Liver (tissue), 9 donors: ENCODE results near the gene BOC. TPM values are rescaled to one million over a fixed set of nuclear protein-coding genes. Genes with fewer than 3 reads are reported as not detected.

Experiments
- DNase-seq: peaks from one replicate; pipeline ENCODE4 v3.0.0-alpha.2; 2017; ENCODE audit warnings: low spot score
- H3K27ac ChIP-seq, 2 donors: one replicate each; pipeline ENCODE4 v1.7.0; 2013; ENCODE audit warnings: inconsistent platforms in 2 of 2, low read length in 2 of 2, control low read depth in 1 of 2, low read depth in 1 of 2, mild to moderate bottlenecking in 1 of 2
- H3K27me3 ChIP-seq, 4 donors: one replicate each; pipeline versions ENCODE4 v1.6.1 to v1.7.0; 2013; ENCODE audit warnings: low read length in 3 of 4, inconsistent platforms in 1 of 4, mild to moderate bottlenecking in 1 of 4, moderate library complexity in 1 of 4; ENCODE audit not compliant: control insufficient read depth in 4 of 4, insufficient read depth in 4 of 4
- H3K36me3 ChIP-seq, 4 donors: one replicate each; pipeline versions ENCODE4 v1.6.1 to v1.7.0; 2013; ENCODE audit warnings: low read length in 3 of 4, mild to moderate bottlenecking in 3 of 4, low read depth in 1 of 4, moderate library complexity in 1 of 4; ENCODE audit not compliant: control insufficient read depth in 4 of 4, insufficient read depth in 3 of 4
- H3K4me1 ChIP-seq, 4 donors: one replicate each; pipeline versions ENCODE4 v1.6.1 to v1.7.0; 2013; ENCODE audit warnings: low read length in 3 of 4, mild to moderate bottlenecking in 3 of 4, moderate library complexity in 1 of 4; ENCODE audit not compliant: control insufficient read depth in 4 of 4, insufficient read depth in 4 of 4
- H3K4me3 ChIP-seq, 3 donors: one replicate each; pipeline versions ENCODE4 v1.6.1 to v1.7.0; 2013; ENCODE audit warnings: low read length in 3 of 3, control low read depth in 1 of 3, low read depth in 1 of 3, mild to moderate bottlenecking in 1 of 3
- H3K9ac ChIP-seq, 2 donors: one replicate each; pipeline ENCODE4 v1.7.0; 2013; ENCODE audit warnings: low read length in 2 of 2, mild to moderate bottlenecking in 2 of 2, moderate library complexity in 2 of 2, control low read depth in 1 of 2, low read depth in 1 of 2
- H3K9me3 ChIP-seq, 4 donors: one replicate each; pipeline versions ENCODE4 v1.6.1 to v1.7.0; 2013; ENCODE audit warnings: low read length in 3 of 4; ENCODE audit not compliant: control insufficient read depth in 4 of 4
- ATF3 ChIP-seq: IDR thresholded peaks from 2 replicates; pipeline ENCODE4 v1.6.1; 2016; ENCODE audit warnings: antibody characterized with exemption
- EGR1 ChIP-seq, 2 donors: IDR thresholded peaks; 2 replicates each; pipeline ENCODE4 v1.6.1; 2016 to 2018; ENCODE audit warnings: antibody characterized with exemption in 2 of 2, low read depth in 2 of 2
- FOXA1 ChIP-seq: IDR thresholded peaks from 2 replicates; pipeline ENCODE4 v1.6.1; 2016; ENCODE audit warnings: antibody characterized with exemption
- HNF4A ChIP-seq, 2 donors: conservative IDR thresholded peaks; 2 replicates each; pipeline ENCODE4 v1.6.1; 2016; ENCODE audit warnings: antibody characterized with exemption in 2 of 2, mild to moderate bottlenecking in 2 of 2
- HNF4G ChIP-seq: IDR thresholded peaks from 2 replicates; pipeline ENCODE4 v1.6.1; 2016; ENCODE audit warnings: antibody characterized with exemption
- JUND ChIP-seq, 2 donors: IDR thresholded peaks; 2 replicates each; pipeline ENCODE4 v1.6.1; 2016; ENCODE audit warnings: antibody characterized with exemption in 2 of 2
- MAX ChIP-seq: IDR thresholded peaks from 2 replicates; pipeline ENCODE4 v1.6.1; 2016; ENCODE audit warnings: antibody characterized with exemption
- RAD21 ChIP-seq, 2 donors: IDR thresholded peaks; 2 replicates each; pipeline ENCODE4 v1.6.1; 2016; ENCODE audit warnings: antibody characterized with exemption in 2 of 2, mild to moderate bottlenecking in 2 of 2
- REST ChIP-seq: IDR thresholded peaks from 2 replicates; pipeline ENCODE4 v1.6.1; 2016; ENCODE audit warnings: antibody characterized with exemption, mild to moderate bottlenecking
- RXRA ChIP-seq, 2 donors: IDR thresholded peaks; 2 replicates each; pipeline ENCODE4 v1.6.1; 2017 to 2018; ENCODE audit warnings: antibody characterized with exemption in 2 of 2, mild to moderate bottlenecking in 1 of 2
- SP1 ChIP-seq: IDR thresholded peaks from 2 replicates; pipeline ENCODE4 v1.6.1; 2018; ENCODE audit warnings: antibody characterized with exemption, mild to moderate bottlenecking
- TAF1 ChIP-seq: conservative IDR thresholded peaks from 2 replicates; pipeline ENCODE4 v1.6.1; 2016; ENCODE audit warnings: antibody characterized with exemption, mild to moderate bottlenecking
- YY1 ChIP-seq: IDR thresholded peaks from 2 replicates; pipeline ENCODE4 v1.6.1; 2016; ENCODE audit warnings: antibody characterized with exemption, mild to moderate bottlenecking
- ZBTB33 ChIP-seq: IDR thresholded peaks from 2 replicates; pipeline ENCODE4 v1.6.1; 2016; ENCODE audit warnings: antibody characterized with exemption
- WGBS: extraction: QIAGEN DNeasy Blood & Tissue Kit; methylation state at CpG from one replicate; pipeline ENCODE4 v1.1.7; 2013; 5-methylcytosine and 5-hydroxymethylcytosine counted together
- polyA plus RNA-seq, 2 donors: library from polyadenylated mRNA; stranded (reverse) in 1 of 2; unstranded in 1 of 2; fragments of 200-250 nt in 1 of 2; fragments of >200 nt in 1 of 2; fragmentation: Nextera tagmentation in 1 of 2; extraction: Ambion mirVana in 1 of 2; gene quantifications; one replicate each; pipeline versions ENCODE4 v1.2.1 to v1.2.3, GENCODE V29; 2013 to 2015
- total RNA-seq, 2 donors: library from RNA; depleted of rRNA; stranded (reverse); fragments of >200 nt; gene quantifications; one replicate each; pipeline ENCODE4 v1.2.3, GENCODE V29; 2014
- donor health status: healthy.
- donor health status: healthy.
- donor health status: healthy.
- donor health status: healthy.
- donor health status: healthy.

BOC gene
- total and polyA plus RNA-seq, 4 donors, result 0.31 to 1.5 (median 0.65) TPM; not detected in 1

GRCh38 chr3:113314923-113315322, 103.6 kb downstream of the BOC start (continued):
- TF ChIP-seq REST (no peak), JUND (IDR thresholded peaks at IDR 0.05) (no peak), RAD21 (IDR thresholded peaks at IDR 0.05) (no peak), FOXA1 (no peak), SP1 (no peak)

GRCh38 chr3:113329757-113330156, 118.4 kb downstream of the BOC start:
- no peak for DNase-seq
- no peak for TF ChIP-seq TAF1
- no peak for TF ChIP-seq HNF4A (conservative IDR thresholded peaks at IDR 0.05)
- Histone ChIP-seq H3K36me3 (peaks cover 0 to 6% (median 1%) of the 10 kb centered on the region in 4 donors), H3K9me3 (no peaks in the 10 kb centered on the region), H3K9ac (no peak overlapping the region), H3K4me3 (no peak overlapping the region), H3K27ac (no peak overlapping the region), H3K27me3 (no peaks in the 10 kb centered on the region), H3K4me1 (no peaks in the 10 kb centered on the region)
- 77% methylated on average over 2 of the region's 2 CpGs for WGBS

- WGBS, result 84% methylated on average over 2 of the region's 2 CpGs
- Histone ChIP-seq H3K27ac (no peak overlapping the region), H3K4me3 (no peak overlapping the region), H3K4me1 (no peaks in the 10 kb centered on the region), H3K27me3 (no peaks in the 10 kb centered on the region), H3K36me3 (peaks cover 0 to 6% (median 1%) of the 10 kb centered on the region in 4 donors), H3K9ac (no peak overlapping the region), H3K9me3 (no peaks in the 10 kb centered on the region)
- DNase-seq, result no peak
- TF ChIP-seq HNF4A (conservative IDR thresholded peaks at IDR 0.05) (no peak), YY1 (no peak), MAX (no peak), TAF1 (no peak), EGR1 (IDR thresholded peaks at IDR 0.05; ENCODE audit: low read depth in 2 of 2) (no peak), RXRA (IDR thresholded peaks at IDR 0.05) (no peak), HNF4G (no peak), ZBTB33 (no peak), FOXA1 (no peak), REST (no peak), ATF3 (no peak)
Observed at GRCh38 chr3:113330742-113331141, 119.4 kb downstream of the BOC start.
